GM12891 (cell line): ENCODE results near the gene TENT5C.

Source experiments
- DNase-seq: peaks from one replicate; pipeline ENCODE4 v3.0.0; 2011; ENCODE audit warnings: low spot score; ENCODE audit not compliant: insufficient read length
- FAIRE-seq: peaks from 2 replicates; lab custom pipeline; 2011; peaks lifted over from hg19 to GRCh38; lab: Jason Lieb, UNC
- PAX5 ChIP-seq: IDR thresholded peaks from 2 replicates; pipeline ENCODE4 v1.6.1; 2011; ENCODE audit warnings: low read length, moderate library complexity, mild to moderate bottlenecking; ENCODE audit not compliant: insufficient read depth, severe bottlenecking
- POLR2A ChIP-seq: IDR thresholded peaks from 2 replicates; pipeline ENCODE4 v1.6.1; 2011; ENCODE audit warnings: low read depth, low read length, control low read depth
- POLR2AphosphoS5 ChIP-seq: IDR thresholded peaks from 2 replicates; pipeline ENCODE4 v1.6.1; 2011; ENCODE audit warnings: low read depth, low read length, control low read depth
- POU2F2 ChIP-seq: IDR thresholded peaks from 2 replicates; pipeline ENCODE4 v1.6.1; 2011; ENCODE audit warnings: low read depth, mild to moderate bottlenecking, control low read depth, low read length, moderate library complexity
- SPI1 ChIP-seq: IDR thresholded peaks from 2 replicates; pipeline ENCODE4 v1.6.1; 2011; ENCODE audit warnings: low read depth, low read length, control low read depth
- TAF1 ChIP-seq: IDR thresholded peaks from 2 replicates; pipeline ENCODE4 v1.6.1; 2011; ENCODE audit warnings: low read depth, low read length, control low read depth

Gene TENT5C

GRCh38 chr1:117571496-117571895 lies 34.4 kb upstream of the TENT5C start:
- no peak for DNase-seq
- no peak for FAIRE-seq

GRCh38 chr1:117572546-117572945 lies 33.3 kb upstream of the TENT5C start:
- FAIRE-seq (peak; percentile 73), DNase-seq (no peak)
- peak; percentile 85 for TF ChIP-seq SPI1
- TF ChIP-seq POLR2A: no peak

More at GRCh38 chr1:117571496-117571895, 34.4 kb upstream of the TENT5C start:
- no peak for TF ChIP-seq POLR2AphosphoS5
- no peak for TF ChIP-seq PAX5
- no peak for TF ChIP-seq SPI1
- no peak for TF ChIP-seq POU2F2
- TF ChIP-seq TAF1: no peak
- TF ChIP-seq POLR2A: no peak

GRCh38 chr1:117573386-117574023 lies 32.3 kb upstream of the TENT5C start:
- FAIRE-seq: no peak

GRCh38 chr1:117574161-117574835 lies 31.6 kb upstream of the TENT5C start:
- FAIRE-seq (no peak), DNase-seq (no peak)
- TF ChIP-seq POLR2A (no peak), SPI1 (no peak), TAF1 (no peak), POU2F2 (no peak), PAX5 (no peak), POLR2AphosphoS5 (no peak)

More at GRCh38 chr1:117573386-117574023, 32.3 kb upstream of the TENT5C start:
- DNase-seq: no peak
- TF ChIP-seq POLR2AphosphoS5 (no peak), TAF1 (no peak), POLR2A (no peak), SPI1 (no peak), POU2F2 (no peak), PAX5 (no peak)

GRCh38 chr1:117575586-117576225 lies 30.1 kb upstream of the TENT5C start:
- DNase-seq: no peak
- TF ChIP-seq POLR2AphosphoS5 (no peak), POU2F2 (no peak), POLR2A (no peak), SPI1 (no peak), PAX5 (no peak), TAF1 (no peak)
- no peak for FAIRE-seq

- DNase-seq (no peak), FAIRE-seq (no peak)
- TF ChIP-seq POU2F2: no peak
- TF ChIP-seq POLR2AphosphoS5: no peak
- no peak for TF ChIP-seq POLR2A
- TF ChIP-seq TAF1: no peak
- no peak for TF ChIP-seq PAX5
- TF ChIP-seq SPI1: no peak
Measured at GRCh38 chr1:117576236-117576635, 29.6 kb upstream of the TENT5C start.

GRCh38 chr1:117577191-117577885 lies 28.5 kb upstream of the TENT5C start:
- DNase-seq: no peak
- no peak for FAIRE-seq
- TF ChIP-seq POU2F2: no peak
- no peak for TF ChIP-seq POLR2A
- no peak for TF ChIP-seq TAF1
- TF ChIP-seq SPI1: no peak
- no peak for TF ChIP-seq PAX5
- no peak for TF ChIP-seq POLR2AphosphoS5

- DNase-seq (no peak), FAIRE-seq (no peak)
- TF ChIP-seq POU2F2 (no peak), POLR2AphosphoS5 (no peak), TAF1 (no peak), POLR2A (no peak), PAX5 (no peak), SPI1 (no peak)
Measured at GRCh38 chr1:117578466-117578865, 27.4 kb upstream of the TENT5C start.

- no peak for DNase-seq
- TF ChIP-seq POLR2AphosphoS5 (no peak), POLR2A (no peak), POU2F2 (no peak), SPI1 (no peak), TAF1 (no peak), PAX5 (no peak)
- no peak for FAIRE-seq
Measured at GRCh38 chr1:117579221-117579906, 26.5 kb upstream of the TENT5C start.
